ENCODE results near the gene ERAP2. TPM values are rescaled to one million over a fixed set of nuclear protein-coding genes. Genes with fewer than 3 reads are reported as not detected.

The ERAP2 gene
- total RNA-seq, 6 donors from 2014 or later, result 19.9 to 24.8 (median 22.1) TPM

- DNase-seq, result no peak
- no peak overlapping the region for H3K27ac ChIP-seq
- H3K4me3 ChIP-seq, result no peak overlapping the region
- H3K27me3 ChIP-seq, result no peaks in the 10 kb centered on the region
- no peaks in the 10 kb centered on the region for H3K36me3 ChIP-seq
- TF ChIP-seq POLR2AphosphoS5 (IDR thresholded peaks at IDR 0.05) (no peak), EP300 (IDR thresholded peaks at IDR 0.05) (no peak)
- peaks cover 10 to 20% (median 11%) of the 10 kb centered on the region in 4 donors for H3K4me1 ChIP-seq
- ATAC-seq (ENCODE audit: low FRiP score in 2 of 2), result no peak
- no peaks in the 10 kb centered on the region for H3K9me3 ChIP-seq
- WGBS, 2 donors, result 73 to 92% methylated on average over 3 of the region's 3 CpGs
Observed at GRCh38 chr5:96940586-96940985, 64.3 kb downstream of the ERAP2 start.

- DNase-seq (no peak), ATAC-seq (ENCODE audit: low FRiP score in 2 of 2) (no peak)
- Histone ChIP-seq H3K9me3 (no peaks in the 10 kb centered on the region), H3K36me3 (no peaks in the 10 kb centered on the region), H3K4me3 (no peak overlapping the region), H3K4me1 (peaks cover 10 to 20% (median 13%) of the 10 kb centered on the region in 4 donors), H3K27me3 (no peaks in the 10 kb centered on the region), H3K27ac (no peak overlapping the region)
- WGBS, 2 donors, result 80 to 95% methylated on average over 4 of the region's 4 CpGs
- TF ChIP-seq CTCF (IDR thresholded peaks at IDR 0.05), result no peak
- TF ChIP-seq EP300 (IDR thresholded peaks at IDR 0.05), result no peak
- no peak for TF ChIP-seq POLR2A (IDR thresholded peaks at IDR 0.05)
- no peak for TF ChIP-seq POLR2AphosphoS5 (IDR thresholded peaks at IDR 0.05)
Observed at GRCh38 chr5:96941140-96941539, 64.8 kb downstream of the ERAP2 start.

- 93 to 94% methylated on average over 9 of the region's 9 CpGs for WGBS, 2 donors
- H3K4me3 ChIP-seq, result no peak overlapping the region
- H3K27me3 ChIP-seq, result no peaks in the 10 kb centered on the region
- no peaks in the 10 kb centered on the region for H3K9me3 ChIP-seq
- ATAC-seq (ENCODE audit: low FRiP score in 2 of 2) (no peak), DNase-seq (no peak)
- H3K27ac ChIP-seq, result no peak overlapping the region
- H3K4me1 ChIP-seq, result peaks cover 10 to 17% (median 12%) of the 10 kb centered on the region in 4 donors
- TF ChIP-seq EP300 (IDR thresholded peaks at IDR 0.05), result no peak
- TF ChIP-seq POLR2A (IDR thresholded peaks at IDR 0.05), result no peak
- no peak for TF ChIP-seq POLR2AphosphoS5 (IDR thresholded peaks at IDR 0.05)
- no peak for TF ChIP-seq CTCF (IDR thresholded peaks at IDR 0.05)
- H3K36me3 ChIP-seq, result no peaks in the 10 kb centered on the region
Observed at GRCh38 chr5:96942078-96942477, 65.8 kb downstream of the ERAP2 start.

- H3K27me3 ChIP-seq, result no peaks in the 10 kb centered on the region
- no peak for DNase-seq
- H3K4me1 ChIP-seq, result peaks cover 2 to 12% (median 8%) of the 10 kb centered on the region in 4 donors
- 95 to 100% methylated on average over 1 of the region's 1 CpG for WGBS, 2 donors
- no peak overlapping the region for H3K4me3 ChIP-seq
- ATAC-seq (ENCODE audit: low FRiP score in 2 of 2), result no peak
- H3K27ac ChIP-seq, result no peak overlapping the region
- H3K9me3 ChIP-seq, result no peaks in the 10 kb centered on the region
- no peak for TF ChIP-seq CTCF (IDR thresholded peaks at IDR 0.05)
- no peaks in the 10 kb centered on the region for H3K36me3 ChIP-seq
Observed at GRCh38 chr5:96942911-96943310, 66.6 kb downstream of the ERAP2 start.

- Histone ChIP-seq H3K27ac (no peak overlapping the region), H3K4me1 (peaks cover 0 to 4% (median under 1%) of the 10 kb centered on the region in 4 donors), H3K4me3 (no peak overlapping the region), H3K9me3 (no peaks in the 10 kb centered on the region), H3K27me3 (no peaks in the 10 kb centered on the region), H3K36me3 (no peaks in the 10 kb centered on the region)
- ATAC-seq (ENCODE audit: low FRiP score in 2 of 2), result no peak
- 88 to 92% methylated on average over 1 of the region's 1 CpG for WGBS, 2 donors
- TF ChIP-seq POLR2A (IDR thresholded peaks at IDR 0.05), result no peak
- TF ChIP-seq CTCF (IDR thresholded peaks at IDR 0.05), result no peak
- TF ChIP-seq EP300 (IDR thresholded peaks at IDR 0.05), result no peak
- no peak for TF ChIP-seq POLR2AphosphoS5 (IDR thresholded peaks at IDR 0.05)
- no peak for DNase-seq
Observed at GRCh38 chr5:96943799-96944198, 67.5 kb downstream of the ERAP2 start.
